IPS-20b (cell line): ENCODE data around the gene COL17A1.

Experiments
- H3K27ac ChIP-seq: one replicate; pipeline ENCODE4 v1.5.1; 2013; ENCODE audit warnings: low read length
- H3K27me3 ChIP-seq: 2 replicates; pipeline ENCODE4 v1.6.1; 2013; ENCODE audit warnings: mild to moderate bottlenecking, low read length, inconsistent platforms; ENCODE audit not compliant: insufficient read depth
- H3K36me3 ChIP-seq: 2 replicates; pipeline ENCODE4 v1.6.1; 2013; ENCODE audit warnings: low read depth, mild to moderate bottlenecking, inconsistent platforms, low read length, moderate library complexity; ENCODE audit not compliant: insufficient read depth
- H3K4me1 ChIP-seq: 2 replicates; pipeline ENCODE4 v1.6.1; 2013; ENCODE audit warnings: mild to moderate bottlenecking, control low read depth, inconsistent platforms, low read length, moderate library complexity; ENCODE audit not compliant: insufficient read depth
- H3K4me3 ChIP-seq: 2 replicates; pipeline ENCODE4 v1.5.1; 2013; ENCODE audit warnings: mild to moderate bottlenecking, low read length, inconsistent platforms
- H3K9ac ChIP-seq: 2 replicates; pipeline ENCODE4 v1.6.1; 2013; ENCODE audit warnings: low read depth, mild to moderate bottlenecking, inconsistent platforms, low read length, moderate library complexity
- H3K9me3 ChIP-seq: 2 replicates; pipeline ENCODE4 v1.6.1; 2013; ENCODE audit warnings: mild to moderate bottlenecking, low read depth, low read length, inconsistent platforms; ENCODE audit not compliant: insufficient read depth

Gene COL17A1

DNA sequence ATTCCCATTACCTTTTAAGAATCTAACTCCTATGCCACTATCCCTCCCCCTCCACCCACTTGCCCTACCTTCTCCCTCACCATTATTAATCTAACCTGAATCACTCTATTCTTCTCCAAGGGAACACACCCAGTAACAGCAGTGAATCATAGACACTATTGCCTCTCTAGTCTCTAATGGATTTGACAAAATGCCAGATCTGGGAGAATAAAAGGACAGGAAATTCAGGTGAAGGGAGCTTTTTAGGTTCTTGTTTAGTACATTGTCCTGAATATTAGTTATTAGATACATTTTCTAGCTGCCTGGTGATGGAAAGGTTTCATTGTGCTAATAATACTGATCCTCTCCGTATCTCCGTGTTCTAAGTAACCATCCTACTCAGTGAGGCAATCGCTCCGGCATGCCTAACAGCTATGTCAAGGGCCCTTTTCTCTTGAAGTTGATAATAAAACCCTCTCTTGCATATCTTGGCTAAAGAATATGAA is 32.2 kb upstream of the COL17A1 start:
- Histone ChIP-seq H3K27ac (no peak overlapping the region), H3K9me3 (no peaks in the 10 kb centered on the region), H3K4me3 (no peak overlapping the region), H3K27me3 (no peaks in the 10 kb centered on the region), H3K36me3 (no peaks in the 10 kb centered on the region), H3K4me1 (peaks cover 12% of the 10 kb centered on the region; the same call in 1 of the 2 replicates), H3K9ac (no peak overlapping the region)

DNA sequence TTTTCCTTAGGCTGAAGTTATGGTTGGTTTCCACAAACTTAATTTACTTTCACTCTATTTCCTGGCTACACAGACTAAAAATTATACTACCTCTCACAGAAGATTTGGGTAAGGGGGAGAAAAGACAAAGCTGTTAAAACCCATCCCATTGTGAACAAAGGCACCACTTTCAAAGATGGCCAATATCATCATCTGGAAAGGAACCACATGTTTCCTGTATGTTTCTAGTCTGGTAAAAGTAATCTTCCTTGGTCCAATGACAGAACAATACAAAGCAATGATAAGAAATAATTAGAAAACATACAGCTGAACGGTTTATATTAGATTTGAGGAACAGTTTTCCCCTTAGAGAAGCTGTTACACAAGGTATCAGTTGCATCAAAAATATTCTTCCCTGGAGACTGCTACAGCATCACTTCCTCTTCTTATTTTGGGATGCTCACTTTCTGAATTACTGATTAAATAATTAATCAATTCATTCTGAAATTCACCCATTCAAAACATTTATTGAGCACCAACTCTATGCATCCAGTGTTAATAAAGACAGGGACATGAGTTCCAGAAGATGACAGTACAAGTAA is 27.8 kb upstream of the COL17A1 start:
- H3K4me3 ChIP-seq: no peak overlapping the region
- H3K4me1 ChIP-seq: no peaks in the 10 kb centered on the region
- no peaks in the 10 kb centered on the region for H3K36me3 ChIP-seq
- H3K27ac ChIP-seq: no peak overlapping the region
- H3K9me3 ChIP-seq: no peaks in the 10 kb centered on the region
- no peaks in the 10 kb centered on the region for H3K27me3 ChIP-seq
- no peak overlapping the region for H3K9ac ChIP-seq

- Histone ChIP-seq H3K27ac (no peak overlapping the region), H3K4me3 (no peak overlapping the region), H3K9me3 (no peaks in the 10 kb centered on the region), H3K36me3 (no peaks in the 10 kb centered on the region), H3K27me3 (no peaks in the 10 kb centered on the region), H3K4me1 (no peaks in the 10 kb centered on the region), H3K9ac (no peak overlapping the region)
These were observed 24.4 kb upstream of the COL17A1 start for GRCh38 chr10:104109908-104110662.

DNA sequence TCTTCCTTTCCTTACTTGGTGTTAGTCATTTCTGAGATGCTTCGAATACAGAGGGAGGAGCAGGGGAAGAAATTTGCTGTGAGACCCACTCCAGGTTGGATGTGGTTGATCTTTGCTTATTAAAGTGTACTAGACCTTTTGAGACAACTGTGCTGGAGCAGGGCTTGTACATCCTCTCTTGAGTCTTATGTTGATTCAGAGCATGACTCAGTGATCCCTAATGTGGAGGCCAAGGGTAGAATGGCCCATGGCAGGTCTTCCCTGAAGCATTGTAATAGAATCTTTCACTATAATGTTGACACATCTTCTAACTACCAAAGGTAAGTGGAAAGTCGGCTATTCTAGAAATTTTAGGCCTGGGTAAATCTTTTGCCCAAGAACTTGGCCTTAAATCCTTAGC is 19.2 kb upstream of the COL17A1 start:
- Histone ChIP-seq H3K4me1 (no peaks in the 10 kb centered on the region), H3K27me3 (no peaks in the 10 kb centered on the region), H3K4me3 (no peak overlapping the region), H3K27ac (no peak overlapping the region), H3K9me3 (no peaks in the 10 kb centered on the region), H3K9ac (no peak overlapping the region), H3K36me3 (no peaks in the 10 kb centered on the region)

DNA sequence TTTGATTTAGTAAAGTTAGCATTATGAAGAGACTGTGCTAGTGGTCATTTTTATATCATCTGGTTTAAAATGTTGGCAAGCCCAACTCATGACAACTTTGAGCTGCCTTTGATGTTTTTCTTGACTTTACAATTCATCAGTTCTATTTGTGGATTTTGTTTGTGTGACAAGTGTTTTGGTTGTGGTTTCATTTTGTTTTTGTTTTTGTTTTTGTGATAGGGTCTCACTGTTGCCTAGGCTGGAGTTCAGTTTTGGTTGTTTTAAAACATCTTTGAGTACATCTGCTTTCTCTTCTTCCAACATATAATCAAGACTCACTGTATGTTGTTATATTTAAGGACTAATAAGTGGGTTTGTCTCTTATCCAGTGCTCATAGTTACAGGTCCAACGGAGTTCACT is 18.7 kb upstream of the COL17A1 start:
- H3K27ac ChIP-seq: no peak overlapping the region
- H3K4me1 ChIP-seq: no peaks in the 10 kb centered on the region
- H3K36me3 ChIP-seq: no peaks in the 10 kb centered on the region
- H3K9me3 ChIP-seq: no peaks in the 10 kb centered on the region
- H3K27me3 ChIP-seq: no peaks in the 10 kb centered on the region
- no peak overlapping the region for H3K9ac ChIP-seq
- H3K4me3 ChIP-seq: no peak overlapping the region

GRCh38 chr10:104103956-104104355 is 18.3 kb upstream of the COL17A1 start:
- H3K4me3 ChIP-seq: no peak overlapping the region
- no peaks in the 10 kb centered on the region for H3K27me3 ChIP-seq
- H3K9ac ChIP-seq: no peak overlapping the region
- H3K9me3 ChIP-seq: no peaks in the 10 kb centered on the region
- H3K36me3 ChIP-seq: no peaks in the 10 kb centered on the region
- no peak overlapping the region for H3K27ac ChIP-seq
- H3K4me1 ChIP-seq: no peaks in the 10 kb centered on the region

DNA sequence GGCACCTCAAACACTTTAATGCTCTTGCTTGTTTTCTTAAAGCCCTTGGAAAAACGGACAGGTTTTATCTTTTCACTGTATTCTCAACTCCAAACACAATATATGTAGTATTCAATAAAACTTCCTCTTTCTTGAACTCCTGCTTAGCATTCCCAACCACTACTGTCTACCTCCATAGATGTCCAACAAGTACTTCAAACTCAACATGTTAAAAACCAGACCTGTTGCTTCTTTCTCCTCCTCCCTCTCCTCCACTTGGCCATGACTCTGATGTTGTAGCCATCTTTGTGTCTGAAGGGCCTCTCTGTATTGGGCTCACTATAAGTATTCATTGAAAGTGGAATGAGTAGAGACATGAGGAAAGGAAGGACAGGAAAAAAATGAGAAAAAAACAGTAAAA is 16.2 kb upstream of the COL17A1 start:
- Histone ChIP-seq H3K36me3 (no peaks in the 10 kb centered on the region), H3K9me3 (peaks cover 6% of the 10 kb centered on the region; the same call in 1 of the 2 replicates), H3K4me3 (no peak overlapping the region), H3K27me3 (no peaks in the 10 kb centered on the region), H3K4me1 (no peaks in the 10 kb centered on the region), H3K9ac (no peak overlapping the region), H3K27ac (no peak overlapping the region)

- no peak overlapping the region for H3K9ac ChIP-seq
- peaks cover 10% of the 10 kb centered on the region; the same call in 1 of the 2 replicates for H3K9me3 ChIP-seq
- no peak overlapping the region for H3K4me3 ChIP-seq
- H3K27me3 ChIP-seq: no peaks in the 10 kb centered on the region
- H3K36me3 ChIP-seq: no peaks in the 10 kb centered on the region
- no peaks in the 10 kb centered on the region for H3K4me1 ChIP-seq
- H3K27ac ChIP-seq: no peak overlapping the region
These were observed 15.1 kb upstream of the COL17A1 start for GRCh38 chr10:104100795-104101194.

GRCh38 chr10:104099941-104100340 is 14.3 kb upstream of the COL17A1 start:
- H3K9ac ChIP-seq: no peak overlapping the region
- H3K4me1 ChIP-seq: no peaks in the 10 kb centered on the region
- no peak overlapping the region for H3K27ac ChIP-seq
- H3K9me3 ChIP-seq: peaks cover 10% of the 10 kb centered on the region; the same call in 1 of the 2 replicates
- H3K4me3 ChIP-seq: no peak overlapping the region
- H3K27me3 ChIP-seq: no peaks in the 10 kb centered on the region
- H3K36me3 ChIP-seq: no peaks in the 10 kb centered on the region

DNA sequence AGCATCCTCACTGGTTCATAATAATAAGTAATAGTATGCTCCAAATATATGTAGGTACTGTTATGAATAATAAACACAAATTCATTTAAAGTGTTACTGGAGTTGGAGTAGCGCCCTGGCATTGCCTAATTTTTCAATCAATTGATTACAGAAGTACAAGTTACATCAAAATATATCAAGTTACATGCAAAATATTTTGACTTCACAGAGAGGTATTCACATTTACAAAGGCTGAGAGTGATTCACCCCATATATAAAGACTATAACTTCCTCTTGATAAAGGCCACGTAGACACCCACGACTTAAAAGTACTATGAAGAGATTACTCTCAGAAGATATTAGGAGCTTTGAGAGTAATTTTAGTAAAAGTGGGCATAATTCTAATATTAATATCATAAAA is 13.6 kb upstream of the COL17A1 start:
- H3K9ac ChIP-seq: no peak overlapping the region
- H3K9me3 ChIP-seq: peaks cover 10% of the 10 kb centered on the region; the same call in 1 of the 2 replicates
- no peak overlapping the region for H3K4me3 ChIP-seq
- H3K36me3 ChIP-seq: no peaks in the 10 kb centered on the region
- no peak overlapping the region for H3K27ac ChIP-seq
- no peaks in the 10 kb centered on the region for H3K27me3 ChIP-seq
- H3K4me1 ChIP-seq: no peaks in the 10 kb centered on the region

DNA sequence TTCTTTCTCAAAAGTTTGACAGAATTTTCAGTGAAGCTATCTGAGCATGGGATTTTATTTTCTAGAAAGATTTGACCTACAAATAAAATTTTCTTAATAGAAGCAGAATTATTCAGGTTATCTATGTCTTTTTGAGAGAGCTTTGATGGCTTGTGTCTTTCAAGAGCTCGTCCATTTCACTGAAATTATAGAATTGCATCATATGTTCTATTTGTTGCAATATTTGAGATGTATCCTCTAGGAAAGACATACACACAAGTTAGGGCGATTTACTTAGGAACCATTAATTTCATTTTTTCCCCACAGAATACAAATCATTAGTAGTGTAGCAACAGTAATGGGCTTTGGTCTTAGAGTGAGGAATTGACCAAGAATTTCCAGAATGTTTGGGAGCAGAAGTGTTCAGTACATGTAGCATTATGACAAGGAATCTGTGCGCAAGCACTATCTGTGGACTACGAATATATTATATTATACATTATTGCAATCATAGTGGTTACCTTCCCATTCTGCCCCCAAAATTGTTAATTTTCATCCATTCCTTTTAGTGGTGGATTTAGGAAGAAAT is 12.8 kb upstream of the COL17A1 start:
- Histone ChIP-seq H3K36me3 (no peaks in the 10 kb centered on the region), H3K27me3 (no peaks in the 10 kb centered on the region), H3K27ac (no peak overlapping the region), H3K9me3 (peaks cover 10% of the 10 kb centered on the region; the same call in 1 of the 2 replicates), H3K9ac (no peak overlapping the region), H3K4me3 (no peak overlapping the region), H3K4me1 (no peaks in the 10 kb centered on the region)

DNA sequence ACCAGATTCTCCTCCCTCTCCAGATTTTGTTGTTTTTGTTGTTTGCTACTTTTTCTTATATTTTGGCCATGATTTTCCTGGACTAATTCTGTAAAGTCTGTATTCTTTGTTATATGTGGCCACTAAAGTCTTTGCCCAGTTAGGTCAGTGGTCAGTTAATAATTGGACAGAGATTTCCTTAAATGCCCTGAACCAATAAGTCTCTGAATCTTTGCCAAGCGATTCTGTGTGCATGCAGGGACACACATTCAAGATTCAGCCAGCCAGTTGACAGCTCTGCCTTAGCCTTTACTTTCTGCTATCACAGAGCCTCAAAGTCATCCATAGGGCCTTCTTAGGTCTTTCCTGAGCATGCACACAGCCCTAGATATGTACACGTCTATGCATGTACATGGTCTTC is 11.0 kb upstream of the COL17A1 start:
- Histone ChIP-seq H3K9ac (no peak overlapping the region), H3K4me3 (no peak overlapping the region), H3K27me3 (no peaks in the 10 kb centered on the region), H3K36me3 (no peaks in the 10 kb centered on the region), H3K4me1 (no peaks in the 10 kb centered on the region), H3K27ac (no peak overlapping the region), H3K9me3 (peaks cover 10% of the 10 kb centered on the region; the same call in 1 of the 2 replicates)
